ENCODE results near the gene CDC73.
"Not testable (repeated sequence)": the region's sequence is repeated elsewhere in the genome, so short reads cannot be mapped to it uniquely, and the experiment has no call there.

CDC73 gene

GRCh38 chr1:193221651-193222050 lies 99.8 kb downstream of the CDC73 start:
- DNase-seq (ENCODE audit: low read depth): peak; percentile 38
- no peak overlapping the region for H3K4me3 ChIP-seq (ENCODE audit: low read length)
- TF ChIP-seq CTCF (conservative IDR thresholded peaks at IDR 0.05; ENCODE audit: low read depth, low read length): no peak

GRCh38 chr1:193222056-193222615 lies 100.3 kb downstream of the CDC73 start:
- H3K4me3 ChIP-seq (ENCODE audit: low read length): no peak overlapping the region
- no peak for DNase-seq (ENCODE audit: low read depth)
- TF ChIP-seq CTCF (conservative IDR thresholded peaks at IDR 0.05; ENCODE audit: low read depth, low read length): no peak

GRCh38 chr1:193229136-193229535 lies 107.3 kb downstream of the CDC73 start:
- no peak overlapping the region for H3K4me3 ChIP-seq (ENCODE audit: low read length)
- TF ChIP-seq CTCF (conservative IDR thresholded peaks at IDR 0.05; ENCODE audit: low read depth, low read length): no peak
- no peak for DNase-seq (ENCODE audit: low read depth)

GRCh38 chr1:193231146-193231545 lies 109.3 kb downstream of the CDC73 start:
- not testable (repeated sequence) for DNase-seq (ENCODE audit: low read depth); H3K4me3 ChIP-seq (ENCODE audit: low read length)

DNA sequence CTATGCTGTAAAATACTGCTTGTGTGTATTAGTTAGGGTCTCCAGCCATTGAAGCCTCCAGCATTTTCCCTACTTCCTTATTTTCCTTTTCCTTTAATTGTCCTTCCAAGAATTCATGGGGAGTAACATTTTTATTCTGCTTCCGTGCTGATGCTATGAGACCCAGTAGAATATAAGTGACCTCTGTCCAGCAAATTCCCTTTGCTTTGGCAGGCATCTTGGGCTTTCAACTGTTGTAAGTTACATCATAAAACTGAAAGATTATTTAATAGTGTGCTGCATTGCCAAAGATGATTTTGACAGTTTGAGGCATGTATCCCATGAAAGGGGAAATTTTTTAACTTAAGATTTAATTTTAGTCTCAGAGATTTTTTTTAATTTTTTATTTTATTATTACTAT lies 112.7 kb downstream of the CDC73 start:
- TF ChIP-seq CTCF (conservative IDR thresholded peaks at IDR 0.05; ENCODE audit: low read depth, low read length): no peak
- no peak overlapping the region for H3K4me3 ChIP-seq (ENCODE audit: low read length)
- DNase-seq (ENCODE audit: low read depth): no peak

- DNase-seq (ENCODE audit: low read depth): no peak
- TF ChIP-seq CTCF (conservative IDR thresholded peaks at IDR 0.05; ENCODE audit: low read depth, low read length): no peak
- H3K4me3 ChIP-seq (ENCODE audit: low read length): no peak overlapping the region
Measured at GRCh38 chr1:193237381-193237978, 115.6 kb downstream of the CDC73 start.

DNA sequence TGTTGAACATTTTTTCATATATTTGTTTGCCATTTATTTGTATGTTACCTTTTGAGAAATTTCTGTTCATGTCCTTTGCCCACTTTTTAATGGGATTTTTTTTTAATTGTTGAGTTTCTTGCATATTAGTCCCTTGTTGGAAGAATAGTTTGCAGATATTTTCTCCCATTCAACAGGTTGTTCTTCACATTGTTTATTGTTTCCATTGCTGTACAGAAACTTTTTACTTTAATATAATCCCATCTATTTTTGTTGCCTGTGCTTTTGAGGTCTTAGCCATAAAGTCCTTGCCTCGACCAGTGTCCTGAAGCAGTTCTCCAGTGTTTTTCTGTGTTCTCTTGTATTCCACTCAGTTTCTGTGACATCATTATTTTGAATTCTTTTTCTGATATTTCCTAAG lies 118.8 kb downstream of the CDC73 start:
- no peak for DNase-seq (ENCODE audit: low read depth)

More for the DNA sequence above, 118.8 kb downstream of the CDC73 start:
- H3K4me3 ChIP-seq (ENCODE audit: low read length): no peak overlapping the region
- TF ChIP-seq CTCF (conservative IDR thresholded peaks at IDR 0.05; ENCODE audit: low read depth, low read length): no peak
